SK-N-SH (cell line): ENCODE measurements around the gene TNFRSF1B. TPM values are rescaled to one million over a fixed set of nuclear protein-coding genes. Genes with fewer than 3 reads are reported as not detected.

Experiments used
- CTCF ChIA-PET: fragments of 300-600, 350-600 bp; formaldehyde crosslinking; extraction: SDS; loops from one replicate; lab custom pipeline; 2021; lab: Yijun Ruan, JAX
- POLR2A ChIA-PET: fragments of 350-600 bp; sonication (Branson Sonifier 250); formaldehyde crosslinking; extraction: SDS; loops from one replicate; lab custom pipeline; 2020; ENCODE audit warnings: antibody characterized with exemption, inconsistent platforms; lab: Yijun Ruan, JAX
- DNase-seq: peaks from one replicate; pipeline ENCODE4 v3.0.0; 2012
- H2AFZ ChIP-seq: fragments of 200-600 bp; sonication (generic); 2 replicates; pipeline ENCODE4 v1.8.1; 2016; ENCODE audit warnings: antibody characterized with exemption, mild to moderate bottlenecking, low read depth
- H3F3A ChIP-seq: fragments of 200-600 bp; sonication (generic); replicated peaks from 2 replicates; pipeline ENCODE3; 2016; ENCODE audit warnings: antibody characterized with exemption, mild to moderate bottlenecking; ENCODE audit not compliant: insufficient read depth
- H3K27ac ChIP-seq, 2 experiments: fragments of 200-500 bp in 1 of 2; fragments of 200-600 bp in 1 of 2; sonication (Bioruptor generic) in 1 of 2; sonication (generic), shearing (Covaris generic) in 1 of 2; 2 replicates each; pipeline versions ENCODE4 v1.5.1 to v1.6.1; 2014 to 2016; ENCODE audit warnings: low read depth in 2 of 2, inconsistent platforms in 1 of 2, low read length in 1 of 2, mild to moderate bottlenecking in 1 of 2, mixed read lengths in 1 of 2
- H3K27me3 ChIP-seq: fragments of 200-600 bp; sonication (generic), shearing (Covaris generic); 2 replicates; pipeline ENCODE4 v1.6.1; 2016; ENCODE audit warnings: mixed run types; ENCODE audit not compliant: insufficient read depth
- H3K36me3 ChIP-seq, 2 experiments: fragments of 200-500 bp in 1 of 2; fragments of 200-600 bp in 1 of 2; sonication (Bioruptor generic) in 1 of 2; sonication (generic) in 1 of 2; replicated peaks in 1 of 2; 2 replicates each; pipeline versions ENCODE3 to v1.5.1; 2014 to 2016; ENCODE audit warnings: low read length in 1 of 2, mild to moderate bottlenecking in 1 of 2; ENCODE audit not compliant: insufficient read depth in 2 of 2, control insufficient read depth in 1 of 2
- H3K4me1 ChIP-seq, 2 experiments: fragments of 200-500 bp in 1 of 2; fragments of 200-600 bp in 1 of 2; sonication (Bioruptor generic) in 1 of 2; sonication (generic), shearing (Covaris generic) in 1 of 2; 2 replicates each; pipeline versions ENCODE4 v1.5.1 to v1.6.1; 2014 to 2016; ENCODE audit warnings: low read depth in 1 of 2, low read length in 1 of 2, mixed run types in 1 of 2; ENCODE audit not compliant: insufficient read depth in 2 of 2, control insufficient read depth in 1 of 2
- H3K4me2 ChIP-seq: fragments of 200-600 bp; sonication (generic), shearing (Covaris generic); 2 replicates; pipeline ENCODE4 v1.6.1; 2017; ENCODE audit warnings: mixed run types
- H3K4me3 ChIP-seq, 2 experiments: fragments of 200-500 bp in 1 of 2; fragments of 200-600 bp in 1 of 2; sonication (Bioruptor generic) in 1 of 2; sonication (generic), shearing (Covaris generic) in 1 of 2; 2 replicates each; pipeline versions ENCODE4 v1.5.1 to v1.8.1; 2014 to 2016; ENCODE audit warnings: low read depth in 2 of 2, inconsistent platforms in 1 of 2, low read length in 1 of 2, mild to moderate bottlenecking in 1 of 2, mixed read lengths in 1 of 2, moderate library complexity in 1 of 2
- H3K79me2 ChIP-seq: fragments of 200-600 bp; sonication (generic); 2 replicates; pipeline ENCODE4 v1.8.1; 2017; ENCODE audit warnings: mild to moderate bottlenecking; ENCODE audit not compliant: insufficient read depth
- H3K9ac ChIP-seq: fragments of 200-600 bp; sonication (generic); 2 replicates; pipeline ENCODE4 v1.6.1; 2017; ENCODE audit warnings: mixed run types
- H3K9me2 ChIP-seq: fragments of 200-600 bp; sonication (generic); 2 replicates; pipeline ENCODE4 v1.6.1; 2017; ENCODE audit warnings: mixed run types
- H3K9me3 ChIP-seq: fragments of 200-600 bp; sonication (generic); 2 replicates; pipeline ENCODE4 v1.6.1; 2017; ENCODE audit warnings: mixed run types, mild to moderate bottlenecking, moderate library complexity
- H4K20me1 ChIP-seq: fragments of 200-600 bp; sonication (generic); 2 replicates; pipeline ENCODE4 v1.6.1; 2017; ENCODE audit warnings: mild to moderate bottlenecking, mixed run types; ENCODE audit not compliant: insufficient read depth
- ELF1 ChIP-seq: IDR thresholded peaks from 2 replicates; pipeline ENCODE4 v1.4.0; 2012
- EP300 ChIP-seq, 2 experiments: IDR thresholded peaks; 2 replicates each; pipeline versions ENCODE4 v1.4.0 to v1.6.1; 2012; ENCODE audit warnings: borderline replicate concordance in 1 of 2, low read depth in 1 of 2, low read length in 1 of 2
- FOXJ3 ChIP-seq: sonication (generic); formaldehyde crosslinking; IDR thresholded peaks from 2 replicates; pipeline ENCODE4 v1.5.1; 2020; ENCODE audit warnings: mild to moderate bottlenecking, missing genetic modification reagents
- IRF3 ChIP-seq: fragments of 150-350 bp; IDR thresholded peaks from 2 replicates; pipeline ENCODE4 v1.6.1; 2016; ENCODE audit warnings: mild to moderate bottlenecking, low read depth, low read length
- JUND ChIP-seq: IDR thresholded peaks from 2 replicates; pipeline ENCODE4 v1.4.0; 2012
- MAX ChIP-seq: IDR thresholded peaks from 2 replicates; pipeline ENCODE4 v1.4.0; 2012; ENCODE audit warnings: low read depth
- MEF2A ChIP-seq: IDR thresholded peaks from 2 replicates; pipeline ENCODE4 v1.4.0; 2012; ENCODE audit warnings: low read depth, borderline replicate concordance
- MXI1 ChIP-seq: IDR thresholded peaks from 2 replicates; pipeline ENCODE4 v1.6.1; 2012; ENCODE audit warnings: mild to moderate bottlenecking, low read depth, low read length, improper control_type of control experiment
- NFIC ChIP-seq: IDR thresholded peaks from 2 replicates; pipeline ENCODE4 v1.4.0; 2012; ENCODE audit warnings: borderline replicate concordance
- POLR2AphosphoS5 ChIP-seq: IDR thresholded peaks from 2 replicates; pipeline ENCODE4 v1.6.1; 2012; ENCODE audit warnings: low read depth, low read length
- RAD21 ChIP-seq: IDR thresholded peaks from 2 replicates; pipeline ENCODE4 v1.6.1; 2012; ENCODE audit warnings: mild to moderate bottlenecking, low read length
- RCOR1 ChIP-seq: fragments of 150-350 bp; IDR thresholded peaks from 2 replicates; pipeline ENCODE4 v1.6.1; 2017; ENCODE audit warnings: antibody characterized with exemption, low read length
- REST ChIP-seq: IDR thresholded peaks from 2 replicates; pipeline ENCODE4 v1.6.1; 2012; ENCODE audit warnings: mild to moderate bottlenecking, low read depth, low read length, moderate library complexity
- RFX5 ChIP-seq: IDR thresholded peaks from 2 replicates; pipeline ENCODE4 v1.6.1; 2012; ENCODE audit warnings: mild to moderate bottlenecking, improper control_type of control experiment, low read length
- RXRA ChIP-seq: IDR thresholded peaks from 2 replicates; pipeline ENCODE4 v1.4.0; 2012; ENCODE audit warnings: low read depth, mild to moderate bottlenecking, borderline replicate concordance
- TAF1 ChIP-seq: IDR thresholded peaks from 2 replicates; pipeline ENCODE4 v1.6.1; 2012; ENCODE audit warnings: low read depth, mild to moderate bottlenecking, low read length, moderate library complexity, borderline replicate concordance
- TCF12 ChIP-seq: IDR thresholded peaks from 2 replicates; pipeline ENCODE4 v1.4.0; 2012
- USF1 ChIP-seq: IDR thresholded peaks from 2 replicates; pipeline ENCODE4 v1.4.0; 2012; ENCODE audit warnings: low read depth, borderline replicate concordance
- ZBTB33 ChIP-seq: IDR thresholded peaks from 2 replicates; pipeline ENCODE4 v1.4.0; 2012; ENCODE audit warnings: low read depth, borderline replicate concordance
- WGBS: methylation state at CpG from one replicate; pipeline ENCODE4 v1.1.6; 2017; ENCODE audit warnings: low lambda C conversion rate; 5-methylcytosine and 5-hydroxymethylcytosine counted together
- polyA plus RNA-seq, 3 experiments: library from polyadenylated mRNA; depleted of rRNA; stranded (reverse); fragments of >200 nt; gene quantifications; 2 replicates each; pipeline ENCODE4 v1.2.3, GENCODE V29; 2012

Gene TNFRSF1B
- polyA plus RNA-seq, 1 of the 3 experiments (the other 2 are of a cell fraction) = 0.36 TPM

GRCh38 chr1:12165342-12165741 is 1.4 kb upstream of the TNFRSF1B start:
- Histone ChIP-seq H3K27me3 (peaks cover 15% of the 10 kb centered on the region), H3F3A (no peaks in the 10 kb centered on the region), H3K4me3 (no peak overlapping the region), H3K4me2 (no peak overlapping the region), H3K9ac (no peak overlapping the region), H3K4me1 (peaks cover 0 to 8% of the 10 kb centered on the region in 2 experiments; a peak in 1 of 4 replicates), H3K79me2 (no peaks in the 10 kb centered on the region), H3K27ac (no peak overlapping the region), H3K36me3 (no peaks in the 10 kb centered on the region), H3K9me2 (no peaks in the 10 kb centered on the region), H4K20me1 (no peaks in the 10 kb centered on the region), H2AFZ (no peak overlapping the region), H3K9me3 (no peaks in the 10 kb centered on the region)
- ChIA-PET POLR2A (no interaction called here), CTCF (interaction anchor here (1.3 to 6.2 kb wide), 3 partner anchors 17 to 44 kb away, joined by 3 to 37 read pairs (median 5); no protein-coding TSS in a partner anchor)
- TF ChIP-seq MEF2A (no peak), TAF1 (no peak)
- 80% methylated on average over 1 of the region's 4 CpGs for WGBS
- DNase-seq = no peak

GRCh38 chr1:12167493-12168429 is 970 bp downstream of the TNFRSF1B start:
- Histone ChIP-seq H3F3A (no peaks in the 10 kb centered on the region), H3K9ac (no peak overlapping the region), H3K79me2 (no peaks in the 10 kb centered on the region), H3K4me2 (peak overlapping the region; percentile 73; the same call in 1 of the 2 replicates), H3K9me2 (no peaks in the 10 kb centered on the region), H2AFZ (no peak overlapping the region), H3K4me1 (peaks cover 0 to 5% of the 10 kb centered on the region in 2 experiments; a peak in 1 of 4 replicates), H3K4me3 (peak overlapping the region in 1 of 2 experiments; percentile 52; a peak in 3 of 4 replicates), H3K27me3 (peaks cover 15% of the 10 kb centered on the region), H3K27ac (no peak overlapping the region), H3K9me3 (no peaks in the 10 kb centered on the region), H4K20me1 (no peaks in the 10 kb centered on the region), H3K36me3 (no peaks in the 10 kb centered on the region)
- ChIA-PET CTCF (interaction anchor here (6.2 kb wide), 1 partner anchor 43 kb away, joined by 37 read pairs; no protein-coding TSS in a partner anchor), POLR2A (no interaction called here)
- no peak for DNase-seq
- WGBS = 50% methylated on average over 20 of the region's 33 CpGs
- TF ChIP-seq ZBTB33 (no peak), NFIC (no peak), REST (no peak), POLR2AphosphoS5 (no peak), TCF12 (no peak), IRF3 (no peak), MAX (no peak), ELF1 (no peak), FOXJ3 (CRISPR knock-in tag) (no peak), EP300 (IDR thresholded peaks at IDR 0.05; ENCODE audit: borderline replicate concordance in 1 of 2, low read depth in 1 of 2, low read length in 1 of 2) (no peak), RFX5 (no peak), RXRA (no peak), USF1 (no peak), JUND (no peak), RCOR1 (no peak), RAD21 (no peak), MXI1 (no peak)
